ENCODE results near the gene SH3YL1.

Gene SH3YL1

GRCh38 chr2:211486-212184, 52.2 kb downstream of the SH3YL1 start:
- no peak for DNase-seq

- DNase-seq = no peak
These were observed 53.2 kb downstream of the SH3YL1 start for GRCh38 chr2:210660-211059.

- DNase-seq = no peak
These were observed 54.4 kb downstream of the SH3YL1 start for GRCh38 chr2:209470-209869.

- no peak for DNase-seq
These were observed 55.5 kb downstream of the SH3YL1 start for GRCh38 chr2:208335-208734.

GRCh38 chr2:203984-204383, 59.8 kb downstream of the SH3YL1 start:
- no peak for DNase-seq

GRCh38 chr2:203401-203800, 60.4 kb downstream of the SH3YL1 start:
- DNase-seq = no peak

GRCh38 chr2:202945-203344, 60.9 kb downstream of the SH3YL1 start:
- DNase-seq = no peak

- DNase-seq = no peak
These were observed 62.0 kb downstream of the SH3YL1 start for GRCh38 chr2:201648-202433.

- no peak for DNase-seq
These were observed 64.5 kb downstream of the SH3YL1 start for GRCh38 chr2:199041-199966.

GRCh38 chr2:196406-196805, 67.4 kb downstream of the SH3YL1 start:
- no peak for DNase-seq

GRCh38 chr2:195932-196331, 67.9 kb downstream of the SH3YL1 start:
- no peak for DNase-seq

GRCh38 chr2:193141-193671, 70.6 kb downstream of the SH3YL1 start:
- no peak for DNase-seq

GRCh38 chr2:191311-192190, 72.3 kb downstream of the SH3YL1 start:
- DNase-seq = no peak

GRCh38 chr2:187825-188224, 76.0 kb downstream of the SH3YL1 start:
- no peak for DNase-seq

GRCh38 chr2:185221-185620, 78.6 kb downstream of the SH3YL1 start:
- DNase-seq = no peak

- no peak for DNase-seq
These were observed 79.1 kb downstream of the SH3YL1 start for GRCh38 chr2:184695-185094.

- no peak for DNase-seq
These were observed 81.2 kb downstream of the SH3YL1 start for GRCh38 chr2:182509-183122.

GRCh38 chr2:180311-180710, 83.5 kb downstream of the SH3YL1 start:
- DNase-seq = no peak

- DNase-seq = no peak
These were observed 83.9 kb downstream of the SH3YL1 start for GRCh38 chr2:179886-180285.

- DNase-seq = no peak
These were observed 86.1 kb downstream of the SH3YL1 start for GRCh38 chr2:177733-178132.

- no peak for DNase-seq
These were observed 86.9 kb downstream of the SH3YL1 start for GRCh38 chr2:176917-177316.

Measured in NCI-H524 treated with DMSO at 0.1 percent for 48 hours (cell line).